ACC112 (cell line): ENCODE results near the gene CFAP299.

Experiments
- H2AFZ ChIP-seq: fragments of 200-600 bp; sonication (generic); one replicate; pipeline ENCODE4 v1.6.0; 2017; ENCODE audit warnings: antibody characterized with exemption, low read length; ENCODE audit not compliant: unreplicated experiment
- H3K27ac ChIP-seq: fragments of 200-600 bp; sonication (generic); 2 replicates; pipeline ENCODE4 v1.5.1; 2014; ENCODE audit warnings: low read depth, mild to moderate bottlenecking, antibody characterized with exemption, low read length, moderate library complexity
- H3K27me3 ChIP-seq: fragments of 200-600 bp; sonication (generic); 2 replicates; pipeline ENCODE4 v1.6.1; 2014; ENCODE audit warnings: mild to moderate bottlenecking, antibody characterized with exemption, low read length, moderate library complexity, mixed read lengths; ENCODE audit not compliant: insufficient read depth
- H3K36me3 ChIP-seq: fragments of 200-600 bp; sonication (generic); 2 replicates; pipeline ENCODE4 v1.6.1; 2016; ENCODE audit warnings: mild to moderate bottlenecking, antibody characterized with exemption, low read length, moderate library complexity, mixed read lengths; ENCODE audit not compliant: insufficient read depth
- H3K4me1 ChIP-seq: fragments of 200-600 bp; sonication (generic); one replicate; pipeline ENCODE4 v1.6.1; 2016; ENCODE audit warnings: low read length, mixed read lengths; ENCODE audit not compliant: insufficient read depth, unreplicated experiment, control insufficient read depth
- H3K4me3 ChIP-seq: fragments of 200-600 bp; sonication (generic); 2 replicates; pipeline ENCODE4 v1.5.1; 2014; ENCODE audit warnings: mild to moderate bottlenecking, low read depth, low read length
- H3K79me2 ChIP-seq: fragments of 200-600 bp; sonication (generic); one replicate; pipeline ENCODE4 v1.6.0; 2016; ENCODE audit warnings: low read length; ENCODE audit not compliant: control insufficient read depth, unreplicated experiment, insufficient read depth

The CFAP299 gene

DNA sequence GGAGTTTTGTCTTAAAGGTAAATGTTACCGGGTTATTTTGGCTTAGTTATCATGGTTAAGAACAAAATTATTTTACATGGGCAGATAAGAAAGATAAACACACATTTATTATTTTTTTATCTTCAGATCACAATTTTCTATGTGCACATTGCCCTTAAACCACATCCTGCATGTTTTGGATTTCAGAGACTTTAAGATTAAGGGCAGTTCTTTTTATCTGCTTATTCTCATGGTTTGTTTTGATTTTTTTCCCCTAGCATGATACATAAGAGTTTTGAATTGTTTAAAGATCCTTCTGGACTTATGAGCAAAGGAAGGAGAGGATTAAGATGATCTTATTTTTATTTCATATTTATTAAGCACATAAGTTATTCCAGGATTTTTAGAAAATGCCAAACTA is 504.9 kb downstream of the CFAP299 start:
- Histone ChIP-seq H2AFZ (no peak overlapping the region), H3K36me3 (no peaks in the 10 kb centered on the region)

GRCh38 chr4:80841587-80842281 is 506.2 kb downstream of the CFAP299 start:
- H2AFZ ChIP-seq, result no peak overlapping the region
- no peaks in the 10 kb centered on the region for H3K79me2 ChIP-seq

More for the DNA sequence above, 504.9 kb downstream of the CFAP299 start:
- no peaks in the 10 kb centered on the region for H3K79me2 ChIP-seq
- no peak overlapping the region for H3K4me3 ChIP-seq
- H3K27me3 ChIP-seq, result no peaks in the 10 kb centered on the region
- H3K4me1 ChIP-seq, result no peaks in the 10 kb centered on the region
- no peak overlapping the region for H3K27ac ChIP-seq

DNA sequence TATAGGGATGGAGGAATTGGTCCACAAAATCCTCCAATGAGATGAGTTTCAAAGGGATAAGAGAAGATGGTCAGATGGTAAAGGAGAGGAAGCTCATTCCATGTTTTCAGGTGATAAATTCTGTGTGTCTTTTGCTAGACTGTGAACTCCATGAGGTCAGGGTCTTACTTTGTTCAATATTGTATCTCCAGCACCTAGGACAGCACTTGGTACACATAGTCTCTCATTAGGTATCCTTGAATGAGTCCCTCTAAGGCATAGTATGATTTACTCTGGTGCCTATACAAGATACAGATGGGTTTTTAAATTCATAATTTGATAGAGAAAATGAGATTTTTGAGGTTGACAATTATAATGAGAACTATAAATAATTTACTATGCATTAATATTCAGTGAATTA is 510.7 kb downstream of the CFAP299 start:
- H3K79me2 ChIP-seq, result no peaks in the 10 kb centered on the region
- no peaks in the 10 kb centered on the region for H3K4me1 ChIP-seq
- H3K36me3 ChIP-seq, result no peaks in the 10 kb centered on the region
- H3K4me3 ChIP-seq, result no peak overlapping the region
- no peaks in the 10 kb centered on the region for H3K27me3 ChIP-seq
- no peak overlapping the region for H3K27ac ChIP-seq
- H2AFZ ChIP-seq, result no peak overlapping the region

More at GRCh38 chr4:80841587-80842281, 506.2 kb downstream of the CFAP299 start:
- no peaks in the 10 kb centered on the region for H3K27me3 ChIP-seq
- H3K36me3 ChIP-seq, result no peaks in the 10 kb centered on the region
- no peaks in the 10 kb centered on the region for H3K4me1 ChIP-seq
- H3K27ac ChIP-seq, result no peak overlapping the region
- H3K4me3 ChIP-seq, result no peak overlapping the region

GRCh38 chr4:80852061-80852460 is 516.5 kb downstream of the CFAP299 start:
- Histone ChIP-seq H3K27ac (no peak overlapping the region), H2AFZ (no peak overlapping the region), H3K79me2 (no peaks in the 10 kb centered on the region), H3K27me3 (no peaks in the 10 kb centered on the region), H3K4me1 (no peaks in the 10 kb centered on the region), H3K4me3 (no peak overlapping the region), H3K36me3 (no peaks in the 10 kb centered on the region)

DNA sequence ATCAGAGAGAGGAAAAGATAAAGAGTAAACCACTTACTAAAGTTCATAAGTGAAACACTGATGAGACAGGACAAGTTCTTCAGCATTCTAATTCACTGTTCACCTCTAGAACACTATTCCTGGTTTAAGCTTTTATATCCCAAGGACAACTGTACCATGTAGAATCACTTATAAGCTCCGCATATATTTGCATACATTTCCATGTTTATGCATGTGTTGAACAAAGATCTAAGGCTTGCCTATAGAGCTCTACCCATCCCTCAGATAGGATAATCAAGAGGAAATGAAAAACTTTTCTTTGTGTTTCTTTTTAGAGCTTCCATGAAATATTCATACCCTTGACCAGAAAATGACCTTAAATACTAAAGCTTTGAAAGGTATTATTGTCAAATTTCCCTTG is 538.0 kb downstream of the CFAP299 start:
- Histone ChIP-seq H3K36me3 (no peaks in the 10 kb centered on the region), H2AFZ (no peak overlapping the region), H3K27me3 (no peaks in the 10 kb centered on the region), H3K4me1 (peaks cover 13% of the 10 kb centered on the region), H3K27ac (no peak overlapping the region), H3K79me2 (no peaks in the 10 kb centered on the region), H3K4me3 (no peak overlapping the region)

GRCh38 chr4:80874979-80875378 is 539.4 kb downstream of the CFAP299 start:
- Histone ChIP-seq H3K27me3 (no peaks in the 10 kb centered on the region), H3K27ac (no peak overlapping the region), H2AFZ (no peak overlapping the region)

GRCh38 chr4:80875642-80876041 is 540.1 kb downstream of the CFAP299 start:
- Histone ChIP-seq H3K4me3 (no peak overlapping the region), H3K27me3 (no peaks in the 10 kb centered on the region), H3K79me2 (no peaks in the 10 kb centered on the region), H3K36me3 (no peaks in the 10 kb centered on the region), H3K4me1 (peaks cover 13% of the 10 kb centered on the region), H2AFZ (no peak overlapping the region), H3K27ac (no peak overlapping the region)

More at GRCh38 chr4:80874979-80875378, 539.4 kb downstream of the CFAP299 start:
- Histone ChIP-seq H3K36me3 (no peaks in the 10 kb centered on the region), H3K79me2 (no peaks in the 10 kb centered on the region), H3K4me3 (no peak overlapping the region), H3K4me1 (peaks cover 13% of the 10 kb centered on the region)

DNA sequence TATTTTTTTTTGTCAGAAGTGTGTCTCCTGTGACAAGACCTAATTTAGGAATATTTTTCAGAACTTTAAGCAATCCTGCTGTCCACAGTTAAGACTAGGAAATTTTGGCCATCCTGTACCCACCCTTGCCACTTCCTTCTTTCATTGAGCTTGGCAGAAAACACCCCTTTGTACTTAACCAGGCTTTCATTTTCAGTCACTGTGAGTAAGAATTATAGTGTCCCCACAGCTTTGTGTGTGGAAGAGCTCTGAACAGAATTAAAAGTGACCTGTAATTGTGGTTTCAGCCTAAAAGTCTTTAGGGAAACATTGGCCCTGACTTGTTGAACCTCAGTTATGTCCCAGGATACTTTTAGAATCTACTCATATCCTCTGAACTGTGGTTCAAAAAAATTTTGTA is 541.3 kb downstream of the CFAP299 start:
- peak overlapping the region; percentile 38 for H3K27ac ChIP-seq
- peak overlapping the region; percentile 47 for H2AFZ ChIP-seq
- H3K4me3 ChIP-seq, result no peak overlapping the region
- H3K36me3 ChIP-seq, result no peaks in the 10 kb centered on the region
- peaks cover 13% of the 10 kb centered on the region for H3K4me1 ChIP-seq
- H3K27me3 ChIP-seq, result no peaks in the 10 kb centered on the region
- no peaks in the 10 kb centered on the region for H3K79me2 ChIP-seq

GRCh38 chr4:80878218-80878617 is 542.7 kb downstream of the CFAP299 start:
- H3K4me3 ChIP-seq, result no peak overlapping the region
- peaks cover 13% of the 10 kb centered on the region for H3K4me1 ChIP-seq
- no peaks in the 10 kb centered on the region for H3K27me3 ChIP-seq
- no peak overlapping the region for H3K27ac ChIP-seq
- H3K36me3 ChIP-seq, result no peaks in the 10 kb centered on the region
- no peaks in the 10 kb centered on the region for H3K79me2 ChIP-seq
- no peak overlapping the region for H2AFZ ChIP-seq

- no peak overlapping the region for H3K4me3 ChIP-seq
- no peaks in the 10 kb centered on the region for H3K4me1 ChIP-seq
- H3K36me3 ChIP-seq, result no peaks in the 10 kb centered on the region
- H3K27ac ChIP-seq, result no peak overlapping the region
- H3K79me2 ChIP-seq, result no peaks in the 10 kb centered on the region
- no peak overlapping the region for H2AFZ ChIP-seq
- no peaks in the 10 kb centered on the region for H3K27me3 ChIP-seq
Measured at GRCh38 chr4:80897537-80898303, 562.2 kb downstream of the CFAP299 start.

- Histone ChIP-seq H3K36me3 (no peaks in the 10 kb centered on the region), H3K27me3 (no peaks in the 10 kb centered on the region), H3K27ac (no peak overlapping the region), H3K4me1 (no peaks in the 10 kb centered on the region), H3K4me3 (no peak overlapping the region), H3K79me2 (no peaks in the 10 kb centered on the region), H2AFZ (no peak overlapping the region)
Measured at GRCh38 chr4:80900908-80901307, 565.4 kb downstream of the CFAP299 start.
